GM12892 (cell line): ENCODE data around the gene NXPH4.

ENCODE experiments used
- POLR2A ChIP-seq: IDR thresholded peaks from 2 replicates; pipeline ENCODE4 v1.6.1; 2011; ENCODE audit warnings: low read depth, low read length, control low read depth
- POLR2AphosphoS5 ChIP-seq: IDR thresholded peaks from 2 replicates; pipeline ENCODE4 v1.6.1; 2011; ENCODE audit warnings: low read depth, low read length, control low read depth
- TAF1 ChIP-seq: IDR thresholded peaks from 2 replicates; pipeline ENCODE4 v1.6.1; 2011; ENCODE audit warnings: low read depth, mild to moderate bottlenecking, control low read depth, low read length, borderline replicate concordance

- TF ChIP-seq POLR2AphosphoS5 (no peak), POLR2A (no peak), TAF1 (no peak)
Observed at GRCh38 chr12:57236925-57237595, 20.5 kb downstream of the NXPH4 start.
